Ascending aorta (tissue), 2 donors: ENCODE data around the gene DCXR. TPM values are rescaled to one million over a fixed set of nuclear protein-coding genes. Genes with fewer than 3 reads are reported as not detected.

Experiments
- DNase-seq, 2 donors: peaks; one replicate each; pipeline ENCODE4 v3.0.0-alpha.2; 2019; ENCODE audit warnings: low spot score in 2 of 2
- H3K27ac ChIP-seq, 2 donors: fragments of 200-600 bp; sonication (generic); one replicate each; pipeline ENCODE4 v1.5.1; 2016 to 2017; ENCODE audit warnings: mild to moderate bottlenecking in 1 of 2
- H3K27me3 ChIP-seq: fragments of 200-600 bp; sonication (generic); one replicate; pipeline ENCODE4 v1.5.1; 2017
- H3K36me3 ChIP-seq, 2 donors: fragments of 200-600 bp; sonication (generic); one replicate each; pipeline ENCODE4 v1.5.1; 2016
- H3K4me1 ChIP-seq, 2 donors: fragments of 200-600 bp; sonication (generic); one replicate each; pipeline ENCODE4 v1.5.1; 2016 to 2017; ENCODE audit warnings: mild to moderate bottlenecking in 1 of 2
- H3K4me3 ChIP-seq, 2 donors: fragments of 200-600 bp; sonication (generic); one replicate each; pipeline ENCODE4 v1.5.1; 2016 to 2017; ENCODE audit warnings: mild to moderate bottlenecking in 1 of 2
- H3K9me3 ChIP-seq, 2 donors: fragments of 200-600 bp; sonication (generic); one replicate each; pipeline ENCODE4 v1.5.1; 2016
- CTCF ChIP-seq, 3 experiments: fragments of 200-600 bp in 2 of 3; fragments of 450-650 bp in 1 of 3; sonication (generic) in 2 of 3; IDR thresholded peaks; one replicate each; pipeline ENCODE4 v1.5.1; 2016 to 2019; ENCODE audit warnings: antibody characterized with exemption in 3 of 3, mild to moderate bottlenecking in 1 of 3, moderate library complexity in 1 of 3
- intact Hi-C: fragments of 100-400 bp; cut with DNase I; formaldehyde crosslinking; loops from one replicate; pipeline ENCODE4 v1.15.1; 2023
- total RNA-seq: library from RNA; depleted of rRNA; stranded (reverse); fragments of >200 nt; gene quantifications from one replicate; pipeline ENCODE4 v1.1.0, GENCODE V29; 2016

Gene DCXR
- total RNA-seq, 1 donor from 2014 or later: 160 TPM

GRCh38 chr17:82062076-82062983, 24.8 kb upstream of the DCXR start:
- Histone ChIP-seq H3K4me3 (no peak overlapping the region), H3K9me3 (no peaks in the 10 kb centered on the region), H3K27me3 (no peaks in the 10 kb centered on the region), H3K4me1 (peaks cover 13 to 18% of the 10 kb centered on the region in 2 donors), H3K27ac (no peak overlapping the region), H3K36me3 (peaks cover 50 to 59% of the 10 kb centered on the region in 2 donors)
- DNase-seq: no peak
- no peak for TF ChIP-seq CTCF (IDR thresholded peaks at IDR 0.05)
- intact Hi-C loops: no loop called here

GRCh38 chr17:82061047-82061925, 23.8 kb upstream of the DCXR start:
- Histone ChIP-seq H3K36me3 (peaks cover 59 to 70% of the 10 kb centered on the region in 2 donors), H3K4me3 (no peak overlapping the region), H3K27me3 (no peaks in the 10 kb centered on the region), H3K27ac (no peak overlapping the region), H3K9me3 (no peaks in the 10 kb centered on the region), H3K4me1 (peaks cover 13 to 18% of the 10 kb centered on the region in 2 donors)
- intact Hi-C loops: no loop called here
- no peak for TF ChIP-seq CTCF (IDR thresholded peaks at IDR 0.05)
- DNase-seq: no peak

- H3K27ac ChIP-seq: no peak overlapping the region
- H3K27me3 ChIP-seq: no peaks in the 10 kb centered on the region
- no peak for DNase-seq
- no peaks in the 10 kb centered on the region for H3K9me3 ChIP-seq
- intact Hi-C loops: no loop called here
- no peak for TF ChIP-seq CTCF (IDR thresholded peaks at IDR 0.05)
- H3K4me1 ChIP-seq: peaks cover 9 to 12% of the 10 kb centered on the region in 2 donors
- H3K36me3 ChIP-seq: peaks cover 66 to 77% of the 10 kb centered on the region in 2 donors
- H3K4me3 ChIP-seq: no peak overlapping the region
Observed at GRCh38 chr17:82060614-82061013, 23.1 kb upstream of the DCXR start.

GRCh38 chr17:82060001-82060380, 22.5 kb upstream of the DCXR start:
- intact Hi-C loops: no loop called here
- no peak for TF ChIP-seq CTCF (IDR thresholded peaks at IDR 0.05)
- Histone ChIP-seq H3K27ac (no peak overlapping the region), H3K9me3 (no peaks in the 10 kb centered on the region), H3K36me3 (peaks cover 72 to 83% of the 10 kb centered on the region in 2 donors), H3K4me3 (no peak overlapping the region), H3K4me1 (peaks cover 8 to 9% of the 10 kb centered on the region in 2 donors), H3K27me3 (no peaks in the 10 kb centered on the region)
- DNase-seq: no peak

DNA sequence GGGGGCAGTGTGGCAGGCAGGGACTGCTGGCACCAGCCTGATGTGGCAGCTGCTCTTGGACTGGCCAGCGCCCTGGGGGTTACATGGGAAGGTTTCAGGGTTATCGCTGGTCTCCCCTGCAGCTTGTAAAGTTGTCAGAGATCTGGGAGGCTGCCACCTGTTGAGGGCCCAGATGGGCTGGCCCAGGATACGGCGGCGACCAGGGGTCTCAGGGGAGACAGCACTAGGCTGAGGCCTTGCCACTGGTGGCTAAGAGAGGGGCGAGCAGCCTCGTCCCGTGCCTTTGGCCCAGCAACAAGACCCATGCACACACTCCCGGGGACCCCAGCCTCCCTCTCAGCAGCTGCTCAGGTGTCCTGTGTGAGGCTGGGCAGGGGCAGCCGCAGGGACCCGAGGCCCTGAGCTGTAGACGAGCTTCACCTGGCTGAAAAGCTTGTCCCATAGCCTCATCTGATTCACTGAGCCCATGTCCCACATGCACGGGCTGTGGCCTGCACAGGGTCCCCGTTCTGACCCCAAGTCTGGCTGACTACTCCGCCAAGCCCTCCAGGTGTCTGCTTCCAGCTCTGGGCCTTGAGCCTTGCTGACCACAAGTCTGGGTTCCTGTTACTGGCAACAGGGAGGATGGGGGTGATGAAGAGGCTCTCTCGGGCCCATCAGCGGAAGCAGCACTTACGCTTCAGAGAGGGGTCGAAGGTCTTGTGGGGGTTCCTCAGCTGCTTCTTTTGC, 21.9 kb upstream of the DCXR start:
- intact Hi-C loops: no loop called here
- Histone ChIP-seq H3K4me1 (peaks cover 2 to 4% of the 10 kb centered on the region in 2 donors), H3K27ac (no peak overlapping the region), H3K27me3 (no peaks in the 10 kb centered on the region), H3K36me3 (peaks cover 77 to 88% of the 10 kb centered on the region in 2 donors), H3K4me3 (no peak overlapping the region), H3K9me3 (no peaks in the 10 kb centered on the region)
- TF ChIP-seq CTCF (IDR thresholded peaks at IDR 0.05): no peak
- no peak for DNase-seq
